NK-92 (cell line): ENCODE data around the gene KCNK13.
"Not testable (repeated sequence)": the region's sequence is repeated elsewhere in the genome, so short reads cannot be mapped to it uniquely, and the experiment has no call there.

ENCODE experiments used
- DNase-seq: peaks from one replicate; lab custom pipeline; 2025; ENCODE audit not compliant: unreplicated experiment; lab: John Stamatoyannopoulos, UW

The KCNK13 gene

GRCh38 chr14:90191154-90191553 lies 129.4 kb downstream of the KCNK13 start:
- DNase-seq: no peak

- DNase-seq: no peak
These were observed 129.8 kb downstream of the KCNK13 start for GRCh38 chr14:90191585-90191984.

- DNase-seq: no peak
These were observed 132.1 kb downstream of the KCNK13 start for GRCh38 chr14:90193925-90194324.

DNA sequence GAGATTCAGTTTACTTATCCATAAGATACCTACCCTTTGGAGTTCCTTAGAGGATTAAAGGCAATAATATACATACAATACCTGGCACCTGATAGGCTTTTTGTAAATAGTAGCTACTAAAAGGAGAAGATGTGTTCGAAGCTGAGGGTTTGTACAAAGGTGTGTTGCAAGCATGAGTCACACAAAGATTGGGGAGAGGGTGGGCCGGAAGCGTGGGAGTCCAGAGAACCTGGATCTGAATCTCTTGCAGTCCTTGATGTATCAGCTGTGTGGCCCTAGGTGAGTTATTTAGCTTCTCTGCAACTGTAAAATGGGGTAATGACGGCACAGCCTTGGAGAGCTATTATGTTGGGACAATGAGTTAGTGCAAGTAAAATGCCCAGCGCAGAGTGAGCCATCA lies 132.9 kb downstream of the KCNK13 start:
- DNase-seq: no peak

GRCh38 chr14:90198541-90199060 lies 136.8 kb downstream of the KCNK13 start:
- no peak for DNase-seq

GRCh38 chr14:90200546-90200945 lies 138.8 kb downstream of the KCNK13 start:
- DNase-seq: not testable (repeated sequence)

- DNase-seq: no peak
These were observed 139.6 kb downstream of the KCNK13 start for GRCh38 chr14:90201344-90201743.

- DNase-seq: no peak
These were observed 142.7 kb downstream of the KCNK13 start for GRCh38 chr14:90204516-90204915.

GRCh38 chr14:90213099-90213748 lies 151.4 kb downstream of the KCNK13 start:
- DNase-seq: no peak

DNA sequence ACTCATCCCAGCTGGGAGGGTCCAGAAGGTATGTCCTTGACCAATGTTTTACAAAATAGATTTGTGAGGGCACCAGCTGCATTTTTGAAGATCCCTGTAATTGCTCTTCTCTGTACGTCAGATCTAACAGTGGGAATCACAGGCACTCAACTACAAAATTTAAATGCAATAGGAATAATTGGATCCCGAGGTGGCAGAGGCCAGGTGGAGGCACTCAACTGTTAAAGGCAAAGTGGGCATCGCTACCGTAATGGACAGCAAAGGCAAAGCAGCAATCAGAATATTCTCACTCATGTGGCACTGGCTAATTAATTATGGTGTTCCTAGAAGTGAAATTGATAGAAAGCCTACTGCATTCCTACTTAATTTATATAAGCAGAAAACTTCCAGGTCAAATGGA lies 166.7 kb downstream of the KCNK13 start:
- no peak for DNase-seq

GRCh38 chr14:90229942-90230341 lies 168.1 kb downstream of the KCNK13 start:
- DNase-seq: not testable (repeated sequence)
